ENCODE measurements around the gene OBSL1.

The OBSL1 gene

GRCh38 chr2:219530048-219530963 is 41.0 kb downstream of the OBSL1 start:
- DNase-seq (ENCODE audit: low read depth), result peak; percentile 88
- no peak overlapping the region for H3K4me3 ChIP-seq (ENCODE audit: low read depth, low read length)
- peak; percentile 96 for TF ChIP-seq CTCF (conservative IDR thresholded peaks at IDR 0.05; ENCODE audit: low read depth, low read length)

- H3K4me3 ChIP-seq (ENCODE audit: low read depth, low read length), result no peak overlapping the region
- no peak for TF ChIP-seq CTCF (conservative IDR thresholded peaks at IDR 0.05; ENCODE audit: low read depth, low read length)
- no peak for DNase-seq (ENCODE audit: low read depth)
Observed at GRCh38 chr2:219527472-219527871, 43.9 kb downstream of the OBSL1 start.

- no peak for DNase-seq (ENCODE audit: low read depth)
- no peak for TF ChIP-seq CTCF (conservative IDR thresholded peaks at IDR 0.05; ENCODE audit: low read depth, low read length)
- H3K4me3 ChIP-seq (ENCODE audit: low read depth, low read length), result no peak overlapping the region
Observed at GRCh38 chr2:219527076-219527394, 44.3 kb downstream of the OBSL1 start.

- H3K4me3 ChIP-seq (ENCODE audit: low read depth, low read length), result no peak overlapping the region
- TF ChIP-seq CTCF (conservative IDR thresholded peaks at IDR 0.05; ENCODE audit: low read depth, low read length), result no peak
- DNase-seq (ENCODE audit: low read depth), result no peak
Observed at GRCh38 chr2:219526320-219527075, 44.8 kb downstream of the OBSL1 start.

- no peak for DNase-seq (ENCODE audit: low read depth)
- no peak for TF ChIP-seq CTCF (conservative IDR thresholded peaks at IDR 0.05; ENCODE audit: low read depth, low read length)
- H3K4me3 ChIP-seq (ENCODE audit: low read depth, low read length), result no peak overlapping the region
Observed at GRCh38 chr2:219525533-219526232, 45.7 kb downstream of the OBSL1 start.

- H3K4me3 ChIP-seq (ENCODE audit: low read depth, low read length), result no peak overlapping the region
- DNase-seq (ENCODE audit: low read depth), result no peak
- TF ChIP-seq CTCF (conservative IDR thresholded peaks at IDR 0.05; ENCODE audit: low read depth, low read length), result no peak
Observed at GRCh38 chr2:219524817-219525216, 46.5 kb downstream of the OBSL1 start.

Data from choroid plexus epithelial cell (primary cell).